Measurements from ENCODE around the gene BCO1.

GRCh38 chr16:81238296-81239011, at the start of gene BCO1:
- TF ChIP-seq SP1 (IDR thresholded peaks at IDR 0.05) (no peak), L3MBTL2 (conservative IDR thresholded peaks at IDR 0.05) (no peak), PKNOX1 (IDR thresholded peaks at IDR 0.05) (no peak), HDGF (IDR thresholded peaks at IDR 0.05; ENCODE audit: borderline replicate concordance) (no peak), TARDBP (IDR thresholded peaks at IDR 0.05) (no peak), SUZ12 (IDR thresholded peaks at IDR 0.05) (no peak)

Data from HEK293T (cell line).